ENCODE results near the gene VARS1. TPM values are rescaled to one million over a fixed set of nuclear protein-coding genes. Genes with fewer than 3 reads are reported as not detected.
A peak's percentile ranks its signal among the peaks of the same experiment; 100 is the strongest.

The VARS1 gene
- total RNA-seq, 1 donor from 2014 or later, result 165 TPM

DNA sequence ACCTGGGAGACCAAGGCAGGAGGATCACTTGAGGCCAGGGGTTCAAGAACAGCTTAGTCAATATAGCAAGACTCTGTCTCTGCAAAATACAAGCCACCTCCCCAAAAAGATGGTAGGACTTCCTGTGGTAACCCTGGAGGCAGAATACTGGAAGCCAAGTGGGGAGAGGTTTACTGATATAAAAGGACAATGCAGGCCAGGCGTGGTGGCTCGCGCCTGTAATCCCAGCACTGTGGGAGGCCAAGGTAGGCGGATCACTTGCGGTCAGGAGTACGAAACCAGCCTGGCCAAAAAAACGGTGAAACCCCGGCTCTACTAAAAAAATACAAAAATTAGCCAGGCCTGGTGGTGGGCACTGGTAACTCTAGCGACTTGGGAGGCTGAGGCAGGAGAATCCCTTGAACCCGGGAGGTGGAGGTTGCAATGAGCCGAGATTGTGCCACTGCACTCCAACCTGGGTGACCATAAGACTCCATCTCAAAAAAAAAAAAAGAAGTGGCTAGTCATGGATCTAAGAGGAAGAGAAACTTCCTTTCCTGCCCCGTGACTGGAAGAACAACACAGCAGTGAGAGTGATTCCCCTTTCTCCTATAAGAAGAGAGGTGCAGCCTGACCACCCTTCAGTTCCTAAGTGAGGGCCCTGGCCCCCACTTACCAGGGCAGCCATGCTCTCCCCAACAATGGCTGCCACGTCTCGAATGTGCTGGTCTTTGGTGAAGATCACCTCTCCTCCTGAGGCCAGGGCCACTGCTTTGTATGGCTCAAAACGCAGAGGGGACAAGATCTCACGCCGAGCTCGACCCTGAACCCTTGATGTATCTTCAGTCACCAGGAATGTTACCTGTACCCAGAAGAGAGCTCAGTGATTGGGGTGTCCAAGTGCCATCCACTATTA lies 26.9 kb downstream of the VARS1 start:
- DNase-seq (ENCODE audit: low read depth), result no peak
- H3K4me3 ChIP-seq (ENCODE audit: low read depth, low read length), result no peak overlapping the region
- H3K36me3 ChIP-seq (ENCODE audit: control insufficient read depth, insufficient read depth, low read length), result no peaks in the 10 kb centered on the region
- no peaks in the 10 kb centered on the region for H3K27me3 ChIP-seq (ENCODE audit: control insufficient read depth, insufficient read depth, low read length)
- TF ChIP-seq, protein P1, sequence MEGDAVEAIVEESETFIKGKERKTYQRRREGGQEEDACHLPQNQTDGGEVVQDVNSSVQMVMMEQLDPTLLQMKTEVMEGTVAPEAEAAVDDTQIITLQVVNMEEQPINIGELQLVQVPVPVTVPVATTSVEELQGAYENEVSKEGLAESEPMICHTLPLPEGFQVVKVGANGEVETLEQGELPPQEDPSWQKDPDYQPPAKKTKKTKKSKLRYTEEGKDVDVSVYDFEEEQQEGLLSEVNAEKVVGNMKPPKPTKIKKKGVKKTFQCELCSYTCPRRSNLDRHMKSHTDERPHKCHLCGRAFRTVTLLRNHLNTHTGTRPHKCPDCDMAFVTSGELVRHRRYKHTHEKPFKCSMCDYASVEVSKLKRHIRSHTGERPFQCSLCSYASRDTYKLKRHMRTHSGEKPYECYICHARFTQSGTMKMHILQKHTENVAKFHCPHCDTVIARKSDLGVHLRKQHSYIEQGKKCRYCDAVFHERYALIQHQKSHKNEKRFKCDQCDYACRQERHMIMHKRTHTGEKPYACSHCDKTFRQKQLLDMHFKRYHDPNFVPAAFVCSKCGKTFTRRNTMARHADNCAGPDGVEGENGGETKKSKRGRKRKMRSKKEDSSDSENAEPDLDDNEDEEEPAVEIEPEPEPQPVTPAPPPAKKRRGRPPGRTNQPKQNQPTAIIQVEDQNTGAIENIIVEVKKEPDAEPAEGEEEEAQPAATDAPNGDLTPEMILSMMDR (IDR thresholded peaks at IDR 0.05; ENCODE audit: insufficient read depth, low read length, poor library complexity, severe bottlenecking), result no peak

DNA sequence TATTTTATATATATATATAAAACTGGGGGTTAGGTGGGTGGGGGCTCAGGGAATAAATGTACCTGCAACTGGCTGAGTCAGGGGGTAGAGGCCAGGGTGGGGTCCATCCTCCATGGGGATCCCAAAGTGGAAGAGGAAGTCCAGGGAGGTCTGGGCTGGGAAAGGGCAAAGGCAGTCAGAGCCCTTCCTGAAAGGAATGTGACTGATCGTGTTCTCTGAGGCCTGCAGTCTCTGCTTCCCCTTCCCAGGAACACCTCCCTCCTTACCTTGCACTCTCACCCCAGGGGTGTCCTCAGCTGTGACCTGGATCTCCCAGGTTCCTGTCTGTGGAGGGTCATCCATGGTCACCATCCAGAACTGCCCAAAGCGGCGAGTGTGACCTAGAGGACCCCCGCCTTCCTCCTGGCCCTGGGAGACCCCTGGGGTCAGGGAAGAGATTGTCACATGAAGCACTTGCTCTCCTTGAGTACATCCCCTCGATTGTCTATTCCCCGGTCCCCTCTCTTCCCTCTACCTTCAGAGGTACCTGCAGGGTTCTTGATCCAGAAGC lies 28.4 kb downstream of the VARS1 start:
- Histone ChIP-seq H3K27me3 (ENCODE audit: control insufficient read depth, insufficient read depth, low read length) (no peaks in the 10 kb centered on the region), H3K36me3 (ENCODE audit: control insufficient read depth, insufficient read depth, low read length) (no peaks in the 10 kb centered on the region), H3K4me3 (ENCODE audit: low read depth, low read length) (no peak overlapping the region)
- TF ChIP-seq, protein P1 (IDR thresholded peaks at IDR 0.05; ENCODE audit: insufficient read depth, low read length, poor library complexity, severe bottlenecking), result no peak
- DNase-seq (ENCODE audit: low read depth), result no peak

DNA sequence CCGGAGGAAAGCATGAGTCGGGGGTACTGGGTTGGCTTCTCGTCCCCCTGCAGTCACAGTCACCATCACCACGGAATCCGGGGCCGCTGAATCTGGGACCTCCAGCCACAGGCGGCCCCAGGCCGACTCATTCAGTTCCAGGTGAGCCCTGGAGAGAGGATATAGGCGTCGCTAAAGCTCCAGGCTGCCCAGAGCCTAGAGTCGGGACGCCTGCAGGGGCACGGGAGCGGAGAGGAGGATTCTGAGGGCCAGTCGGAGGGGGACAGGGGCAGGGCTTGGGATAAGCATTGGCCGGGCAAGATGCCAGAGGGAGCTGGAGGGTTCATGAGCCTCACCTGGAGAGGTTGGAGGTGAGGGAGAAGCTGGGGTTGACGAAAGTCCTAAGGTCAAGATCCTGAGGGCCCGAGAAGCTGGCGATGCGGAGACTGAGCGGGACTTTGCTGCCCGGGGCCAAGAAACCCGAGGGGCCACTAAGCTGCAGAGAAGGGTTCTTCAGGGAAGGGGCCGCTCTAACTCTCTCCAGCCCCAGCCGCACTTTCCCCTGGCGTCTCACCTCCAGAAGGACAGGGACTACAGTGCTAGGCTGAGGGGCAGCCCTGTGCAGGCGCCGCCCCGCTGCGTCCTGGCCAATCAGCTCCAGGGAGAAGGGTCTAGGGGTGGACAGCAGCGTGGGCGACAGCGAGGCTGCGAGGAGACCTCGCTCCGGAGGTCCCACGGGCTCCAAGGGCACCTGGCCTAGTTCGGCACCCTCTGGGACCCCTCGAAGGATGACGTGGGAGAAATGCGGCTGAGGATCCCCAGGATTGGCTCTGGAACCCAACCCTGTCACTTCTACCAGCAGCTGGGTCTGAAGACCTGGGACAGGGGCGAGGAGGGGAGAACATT lies 29.4 kb downstream of the VARS1 start:
- Histone ChIP-seq H3K4me3 (ENCODE audit: low read depth, low read length) (peak overlapping the region; percentile 14), H3K36me3 (ENCODE audit: control insufficient read depth, insufficient read depth, low read length) (no peaks in the 10 kb centered on the region), H3K27me3 (ENCODE audit: control insufficient read depth, insufficient read depth, low read length) (no peaks in the 10 kb centered on the region)
- TF ChIP-seq, protein P1 (IDR thresholded peaks at IDR 0.05; ENCODE audit: insufficient read depth, low read length, poor library complexity, severe bottlenecking), result no peak
- DNase-seq (ENCODE audit: low read depth), result no peak

DNA sequence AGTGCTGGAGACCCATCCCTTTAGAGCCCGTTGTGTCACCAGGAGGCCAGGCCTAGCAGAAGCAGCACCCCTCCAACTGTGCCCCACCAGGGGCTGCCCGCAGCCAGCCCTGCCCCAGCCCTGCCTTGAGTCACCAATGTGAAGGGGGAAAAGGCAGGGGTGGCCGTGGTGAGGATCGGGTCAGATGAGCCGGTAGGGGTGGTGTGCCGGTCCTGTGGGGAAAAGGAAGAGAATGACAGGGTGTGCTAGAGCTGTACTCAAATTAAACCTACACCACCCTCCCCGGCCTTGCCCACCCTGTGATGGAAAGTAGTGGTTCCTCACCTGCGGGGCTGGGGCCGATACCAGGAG lies 30.0 kb downstream of the VARS1 start:
- no peak for DNase-seq (ENCODE audit: low read depth)
- Histone ChIP-seq H3K27me3 (ENCODE audit: control insufficient read depth, insufficient read depth, low read length) (no peaks in the 10 kb centered on the region), H3K4me3 (ENCODE audit: low read depth, low read length) (no peak overlapping the region), H3K36me3 (ENCODE audit: control insufficient read depth, insufficient read depth, low read length) (no peaks in the 10 kb centered on the region)
- TF ChIP-seq, protein P1 (IDR thresholded peaks at IDR 0.05; ENCODE audit: insufficient read depth, low read length, poor library complexity, severe bottlenecking), result no peak

DNA sequence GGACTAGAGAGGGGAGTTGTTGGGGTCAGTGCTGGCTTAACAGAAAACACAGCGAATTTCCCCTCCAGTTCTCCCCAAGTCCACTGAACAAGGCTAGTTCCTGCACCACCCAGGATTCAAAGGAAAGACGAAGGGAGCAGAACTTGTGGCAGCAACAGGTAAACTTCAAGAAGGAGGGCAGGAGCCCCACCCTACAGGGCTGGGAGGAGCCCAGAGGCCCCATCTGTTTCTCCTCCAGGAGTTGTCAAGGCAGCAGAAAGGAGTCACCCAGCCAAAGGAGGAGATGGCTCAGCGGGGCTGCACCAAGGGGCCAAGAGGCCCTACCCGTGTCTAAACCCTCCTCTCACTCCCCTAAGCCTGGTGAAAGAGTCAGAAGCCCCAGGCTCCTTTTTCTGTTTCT lies 31.4 kb downstream of the VARS1 start:
- Histone ChIP-seq H3K27me3 (ENCODE audit: control insufficient read depth, insufficient read depth, low read length) (no peaks in the 10 kb centered on the region), H3K36me3 (ENCODE audit: control insufficient read depth, insufficient read depth, low read length) (no peaks in the 10 kb centered on the region)
- TF ChIP-seq, protein P1 (IDR thresholded peaks at IDR 0.05; ENCODE audit: insufficient read depth, low read length, poor library complexity, severe bottlenecking), result no peak

More for the DNA sequence above, 31.4 kb downstream of the VARS1 start:
- H3K4me3 ChIP-seq (ENCODE audit: low read depth, low read length), result no peak overlapping the region
- no peak for DNase-seq (ENCODE audit: low read depth)
